ENCODE data around the gene MAD1L1.
"Not testable (repeated sequence)": the region's sequence is repeated elsewhere in the genome, so short reads cannot be mapped to it uniquely, and the experiment has no call there.

MAD1L1 gene

GRCh38 chr7:1883834-1884582, 348.7 kb downstream of the MAD1L1 start:
- no peak for DNase-seq

- no peak for DNase-seq
These were observed 349.5 kb downstream of the MAD1L1 start for GRCh38 chr7:1883031-1883761.

GRCh38 chr7:1882451-1882850, 350.3 kb downstream of the MAD1L1 start:
- no peak for DNase-seq

- no peak for DNase-seq
These were observed 350.8 kb downstream of the MAD1L1 start for GRCh38 chr7:1881946-1882345.

GRCh38 chr7:1876641-1877040, 356.1 kb downstream of the MAD1L1 start:
- DNase-seq, result not testable (repeated sequence)

- DNase-seq, result not testable (repeated sequence)
These were observed 357.1 kb downstream of the MAD1L1 start for GRCh38 chr7:1875392-1876199.

- DNase-seq, result not testable (repeated sequence)
These were observed 358.0 kb downstream of the MAD1L1 start for GRCh38 chr7:1874590-1875391.

- DNase-seq, result no peak
These were observed 358.7 kb downstream of the MAD1L1 start for GRCh38 chr7:1873857-1874589.

GRCh38 chr7:1873421-1873820, 359.3 kb downstream of the MAD1L1 start:
- DNase-seq, result no peak

- DNase-seq, result no peak
These were observed 359.7 kb downstream of the MAD1L1 start for GRCh38 chr7:1873070-1873405.

- no peak for DNase-seq
These were observed 360.3 kb downstream of the MAD1L1 start for GRCh38 chr7:1872191-1873069.

- DNase-seq, result no peak
These were observed 363.2 kb downstream of the MAD1L1 start for GRCh38 chr7:1869452-1870130.

- no peak for DNase-seq
These were observed 364.1 kb downstream of the MAD1L1 start for GRCh38 chr7:1868516-1869165.

- DNase-seq, result no peak
These were observed 365.1 kb downstream of the MAD1L1 start for GRCh38 chr7:1867370-1868260.

- DNase-seq, result no peak
These were observed 366.1 kb downstream of the MAD1L1 start for GRCh38 chr7:1866601-1867000.

- DNase-seq, result no peak
These were observed 367.0 kb downstream of the MAD1L1 start for GRCh38 chr7:1865571-1866255.

- DNase-seq, result no peak
These were observed 367.7 kb downstream of the MAD1L1 start for GRCh38 chr7:1865000-1865555.

Measured in stimulated activated naive CD4-positive, alpha-beta T cell treated with Interleukin-2 at 50 U/mL for 16 hours (primary cell).